Fibroblast of skin of back (primary cell): Measurements from ENCODE around the gene OBSCN.

Source experiments
- DNase-seq: peaks from one replicate; pipeline ENCODE4 v3.0.0-alpha.2; 2013

OBSCN gene

DNA sequence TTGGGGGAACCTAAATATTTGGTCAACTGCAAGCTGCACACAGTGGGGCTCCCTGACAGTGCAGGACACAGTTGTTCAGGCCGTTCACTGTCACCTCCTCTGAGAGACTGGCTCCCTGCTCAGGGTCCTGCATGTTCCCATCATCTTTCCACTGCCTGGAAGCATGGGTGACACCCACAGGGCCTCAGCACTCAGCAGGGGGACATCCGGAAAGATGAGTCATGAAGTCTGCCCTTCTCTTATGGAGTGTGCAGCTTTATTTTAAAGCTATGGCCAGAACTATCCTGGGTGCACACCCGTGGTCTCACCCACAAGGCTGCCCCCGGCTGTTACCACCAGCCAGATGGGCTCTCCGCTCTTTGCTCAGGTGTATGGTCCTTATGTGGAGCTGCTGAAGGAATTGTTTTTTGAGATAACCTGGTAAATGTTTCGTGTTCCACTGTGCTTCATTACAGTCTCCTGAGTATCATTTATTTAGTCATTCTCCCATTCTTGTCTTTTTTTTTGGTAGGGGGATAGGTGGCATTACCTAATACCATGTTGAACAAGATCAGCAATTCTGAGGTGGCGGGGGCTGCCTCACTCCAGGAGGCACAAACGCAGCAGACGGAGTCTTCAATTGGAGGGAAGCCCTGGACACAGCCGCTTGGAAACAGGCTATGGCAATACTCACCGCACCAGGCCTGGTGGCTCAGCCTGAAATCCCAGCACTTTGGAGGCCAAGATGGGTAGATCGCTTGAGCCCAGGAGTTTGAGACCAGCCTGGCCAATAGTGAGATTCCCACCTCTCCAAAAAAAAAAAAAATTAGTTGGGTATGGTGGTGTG lies 184.5 kb downstream of the OBSCN start:
- peak; percentile 69 for DNase-seq

DNA sequence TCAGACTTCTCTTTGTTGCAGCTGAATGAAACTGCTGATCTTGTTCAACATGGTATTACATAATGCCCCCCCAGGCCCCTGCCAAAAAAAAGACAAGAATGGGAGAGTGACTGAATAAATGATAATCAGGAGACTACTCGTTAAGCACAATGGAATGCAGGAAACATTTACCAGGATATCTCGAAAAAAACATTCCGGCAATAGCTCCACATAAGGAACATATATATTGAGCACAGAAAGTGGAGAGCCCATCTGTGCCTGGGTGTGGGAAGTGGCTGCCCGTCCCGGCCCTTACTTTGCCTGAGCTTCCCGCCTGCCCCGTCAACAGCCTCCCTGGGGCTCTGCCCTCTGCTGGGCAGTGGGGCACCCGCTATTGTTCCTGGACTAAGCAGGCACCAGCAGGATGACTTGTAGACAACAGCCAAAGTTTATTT lies 185.4 kb downstream of the OBSCN start:
- peak; percentile 84 for DNase-seq

GRCh38 chr1:228393811-228394570 lies 186.1 kb downstream of the OBSCN start:
- DNase-seq, result no peak

GRCh38 chr1:228394571-228395394 lies 186.9 kb downstream of the OBSCN start:
- no peak for DNase-seq

DNA sequence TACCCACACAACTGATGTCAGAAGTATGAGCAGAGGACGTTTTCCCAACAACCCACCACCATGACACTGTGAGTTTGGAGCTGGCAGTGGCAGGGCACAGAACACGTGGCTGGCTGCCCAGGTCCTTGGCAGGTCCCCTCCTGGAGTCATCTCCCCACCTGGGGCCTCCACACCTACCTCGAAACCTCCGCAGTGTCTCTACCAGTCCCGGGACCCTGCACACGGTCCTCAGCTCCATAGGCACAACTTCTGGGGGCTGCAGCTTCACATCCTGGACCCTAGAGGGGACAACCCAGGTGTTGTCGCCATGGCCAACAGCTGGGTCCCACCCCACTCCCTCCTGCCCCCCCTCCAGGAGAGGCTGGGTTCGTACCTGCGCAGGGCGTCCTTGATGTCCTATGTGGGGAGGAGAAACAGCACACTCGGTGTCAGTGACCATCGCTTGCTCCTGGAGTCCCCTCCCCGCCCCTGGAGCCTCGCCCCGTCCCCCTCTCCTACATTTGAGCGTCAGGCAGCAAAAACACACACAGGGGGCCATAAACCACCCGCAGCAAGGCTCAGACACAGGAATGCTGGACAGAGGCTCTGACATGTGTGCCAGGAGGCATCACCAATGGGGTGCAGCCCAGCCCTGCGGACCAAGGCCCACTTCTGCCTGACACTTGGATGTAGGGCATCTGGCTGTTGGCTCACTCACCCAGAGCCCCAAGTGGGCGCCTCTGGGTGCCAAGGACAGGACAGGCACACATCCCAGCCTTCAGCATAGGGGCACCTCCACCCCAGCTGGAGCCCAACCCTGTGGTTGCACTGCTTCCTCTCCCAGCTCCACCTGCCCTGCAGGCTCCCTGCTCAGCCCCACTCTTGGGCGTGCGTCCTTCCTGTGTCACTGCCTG lies 189.2 kb downstream of the OBSCN start:
- DNase-seq, result no peak

DNA sequence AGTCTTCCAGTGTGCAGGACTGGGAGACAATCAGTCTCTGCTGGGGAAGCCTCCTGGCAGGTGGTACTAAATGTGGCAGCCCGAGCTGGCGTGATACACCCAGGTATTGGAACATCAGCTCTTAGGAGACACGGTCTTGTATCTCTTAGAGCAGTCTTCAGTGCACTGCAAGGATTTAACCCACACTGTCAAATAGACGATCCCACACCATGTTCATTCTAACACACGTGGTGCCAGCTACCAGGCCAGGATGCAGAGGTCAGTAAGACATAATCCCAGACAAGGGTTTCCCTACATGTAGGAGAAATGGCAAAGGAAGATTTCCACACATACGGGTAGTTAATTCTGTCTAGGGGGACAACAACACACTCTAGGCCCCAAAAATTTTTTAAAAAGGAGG lies 190.1 kb downstream of the OBSCN start:
- no peak for DNase-seq

DNA sequence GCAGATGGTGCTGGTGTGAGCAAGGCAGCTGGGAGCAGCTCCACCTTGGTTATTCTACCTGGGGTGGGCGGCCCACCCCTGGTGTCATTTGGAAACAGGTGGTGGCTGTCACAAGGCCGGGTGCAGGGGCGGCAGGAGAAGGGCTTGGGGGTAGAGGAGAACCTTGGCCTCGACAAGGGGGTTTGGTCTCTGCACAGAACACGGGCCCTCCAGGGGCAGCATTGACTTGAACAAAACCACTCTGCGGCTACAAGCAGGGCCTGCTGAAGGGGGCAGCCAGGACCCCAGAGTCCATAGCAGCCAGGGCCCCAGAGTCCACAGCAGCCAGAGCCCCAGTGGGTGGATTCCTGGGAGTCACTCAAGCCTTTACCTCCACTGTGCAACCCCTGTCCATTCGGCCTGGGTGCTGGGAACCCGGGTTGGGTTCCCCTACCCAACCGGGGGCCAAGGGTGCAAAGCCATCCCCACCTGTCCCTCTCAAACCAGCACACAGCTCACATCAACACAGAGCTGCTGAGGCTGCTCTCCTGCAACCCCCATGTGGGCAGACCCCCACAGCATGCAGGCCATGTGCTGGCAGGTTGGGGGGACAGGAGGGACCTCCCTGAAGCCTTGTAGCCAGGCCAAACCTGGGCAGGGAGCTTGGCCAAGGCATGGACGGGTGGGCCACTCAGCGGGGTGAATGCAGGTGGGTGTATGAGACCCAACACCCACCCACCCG lies 191.1 kb downstream of the OBSCN start:
- no peak for DNase-seq

DNA sequence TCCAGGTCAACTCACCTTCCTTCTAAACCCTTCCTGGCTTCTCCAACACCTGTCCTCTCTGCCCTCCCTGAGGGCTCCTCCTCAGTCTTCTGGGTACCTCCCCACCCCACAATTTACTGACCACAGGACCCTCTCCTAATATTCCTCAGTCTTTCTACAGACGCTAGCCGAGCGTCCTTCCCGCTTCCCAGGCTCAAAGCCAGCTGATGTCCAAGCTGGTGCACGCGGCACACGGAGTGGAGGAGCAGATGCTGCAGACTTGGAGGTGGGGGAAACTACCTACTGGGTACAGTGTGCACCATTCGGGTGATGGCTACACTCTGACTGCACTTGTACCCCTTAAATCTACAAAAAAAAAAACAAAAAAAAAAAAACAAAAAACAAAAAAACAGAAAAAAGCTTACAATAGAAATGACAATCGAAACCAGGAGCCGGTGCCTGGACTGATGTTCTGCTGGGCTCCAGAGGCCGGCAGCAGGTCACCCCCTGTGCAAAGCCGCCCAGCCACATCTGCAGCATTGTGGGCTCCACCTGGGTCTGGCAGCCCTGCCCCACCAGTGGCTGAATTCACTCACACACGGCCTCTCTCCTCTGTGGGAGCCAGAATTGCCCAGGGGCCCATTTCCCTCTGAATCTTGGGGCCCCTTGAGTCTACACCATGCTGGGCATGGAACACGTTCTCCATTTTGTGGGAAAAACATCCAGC lies 191.8 kb downstream of the OBSCN start:
- no peak for DNase-seq

GRCh38 chr1:228400237-228400651 lies 192.4 kb downstream of the OBSCN start:
- no peak for DNase-seq

DNA sequence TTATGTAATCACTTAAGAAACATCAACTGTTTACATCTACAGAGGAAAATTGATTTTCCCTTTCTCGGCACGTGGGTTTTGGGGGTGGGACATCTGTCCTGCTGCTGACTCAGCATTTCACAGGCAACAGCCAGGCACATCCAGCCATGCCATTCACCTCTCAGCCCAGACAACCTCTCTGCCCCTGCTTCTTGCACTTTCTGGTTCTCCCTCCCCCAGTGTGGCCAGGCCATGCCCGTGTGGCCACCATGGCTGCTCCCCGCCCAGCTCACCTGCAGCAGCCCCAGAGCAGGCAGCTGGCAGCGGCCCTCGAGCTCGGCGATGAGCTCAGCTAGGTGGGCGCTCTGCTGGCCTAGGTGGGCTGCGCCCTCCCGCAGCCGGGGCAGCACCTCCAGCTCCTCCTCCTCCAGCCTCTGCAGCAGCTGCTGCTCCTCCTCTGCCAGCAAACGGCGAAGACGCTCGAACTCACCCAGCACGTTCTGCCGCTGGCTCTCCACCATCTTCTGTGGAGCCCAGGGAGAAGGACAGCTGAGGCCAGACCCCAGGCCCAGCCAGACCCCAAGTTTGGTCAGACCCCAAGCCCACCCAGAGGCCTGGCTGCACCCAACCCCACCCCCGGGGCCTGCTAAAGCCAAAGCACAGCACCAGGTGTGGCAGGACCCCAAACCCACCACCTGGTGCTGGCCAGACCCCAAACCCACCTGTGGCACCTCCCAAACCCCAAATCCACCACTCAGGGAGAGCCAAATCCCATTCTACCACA lies 193.0 kb downstream of the OBSCN start:
- no peak for DNase-seq

DNA sequence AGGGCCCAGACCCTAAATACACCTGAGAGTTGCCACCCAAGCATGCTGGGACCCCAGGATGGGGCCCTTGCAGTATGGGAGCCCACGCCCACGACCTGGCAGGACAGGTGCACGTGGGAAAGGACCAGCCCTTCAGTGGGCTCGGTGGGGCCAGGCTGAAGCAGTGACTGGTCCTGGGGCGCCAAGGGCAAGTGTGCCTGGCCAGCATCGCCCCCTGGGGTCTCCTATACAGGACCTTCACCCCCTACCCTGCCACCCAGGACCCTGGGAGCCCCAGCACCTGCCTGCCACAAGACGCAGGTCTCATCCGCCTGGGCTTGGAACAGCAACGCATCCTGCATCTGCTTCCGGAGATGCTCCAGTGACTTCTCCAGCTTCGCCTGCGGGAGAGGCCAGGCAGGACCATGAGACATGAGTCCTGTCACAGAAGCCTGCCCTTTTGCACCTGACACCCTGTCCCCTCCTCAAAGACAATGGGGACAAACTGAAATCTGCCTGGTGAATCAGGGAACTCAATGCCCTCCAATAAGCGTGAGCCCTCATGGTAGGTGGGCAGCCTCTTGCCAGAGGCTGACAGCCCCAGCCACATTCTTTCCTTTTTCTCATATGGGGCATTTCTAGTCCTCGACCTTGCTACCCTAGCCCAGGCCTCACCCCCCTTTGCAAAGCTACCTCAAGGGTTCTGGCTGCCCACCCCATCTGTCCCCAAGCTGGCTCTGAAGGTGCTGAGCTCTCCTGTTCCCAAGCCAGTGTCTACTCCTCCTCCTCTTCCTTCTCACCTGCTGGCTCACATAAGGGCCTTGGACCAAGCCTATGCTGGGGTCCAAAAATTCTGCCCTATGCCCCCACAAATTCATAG lies 194.2 kb downstream of the OBSCN start:
- DNase-seq, result no peak

GRCh38 chr1:228402641-228403025 lies 194.8 kb downstream of the OBSCN start:
- DNase-seq, result no peak

DNA sequence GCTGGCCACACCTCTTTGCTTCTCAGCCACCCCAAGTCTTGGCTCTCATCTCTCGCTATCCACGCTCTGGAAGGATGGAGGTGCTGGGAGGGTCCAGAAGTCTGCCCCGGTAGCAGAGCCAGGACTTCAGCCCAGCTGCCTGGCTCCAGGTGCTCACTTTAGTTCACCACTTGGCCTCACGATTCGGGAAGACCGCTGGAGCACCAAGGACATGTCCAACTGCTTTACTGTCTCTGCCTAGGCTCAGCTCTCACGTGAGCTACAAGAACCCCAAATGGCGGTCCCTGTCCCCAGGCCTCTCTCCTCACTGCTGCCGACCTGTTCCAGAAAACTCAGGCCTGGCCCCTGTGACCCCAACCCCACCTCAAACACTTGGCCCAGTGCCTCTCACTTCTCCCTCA lies 195.4 kb downstream of the OBSCN start:
- DNase-seq, result no peak

DNA sequence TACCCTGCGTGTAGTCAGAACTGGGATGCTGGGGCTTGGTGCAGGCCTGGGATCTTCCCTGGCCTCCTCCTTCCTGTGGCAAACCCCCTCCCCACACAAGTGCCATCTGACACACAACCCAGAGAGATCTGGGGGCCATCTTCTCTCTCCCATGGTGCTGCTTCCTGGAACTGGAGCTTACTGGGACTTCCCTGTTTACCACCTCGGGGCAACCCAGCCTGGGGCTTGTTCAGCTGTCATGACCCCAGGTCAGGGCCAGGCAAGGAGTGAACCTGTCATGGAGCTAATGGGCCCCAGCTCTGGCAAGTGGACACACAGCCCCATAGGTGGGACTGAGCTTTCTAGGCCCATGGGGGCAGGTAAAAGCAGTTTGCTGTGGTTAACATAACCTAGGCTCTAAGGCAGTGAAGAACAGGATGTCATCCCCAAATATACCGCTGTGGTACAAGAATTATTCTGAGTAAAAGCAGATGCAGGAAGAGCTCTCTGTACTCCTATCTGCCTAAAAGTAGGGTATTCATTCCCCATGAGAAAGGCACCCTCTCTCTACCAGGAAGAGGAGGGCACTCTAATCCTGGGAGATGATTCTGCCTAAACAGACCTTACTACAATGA lies 196.4 kb downstream of the OBSCN start:
- DNase-seq, result no peak

GRCh38 chr1:228405200-228405978 lies 197.5 kb downstream of the OBSCN start:
- no peak for DNase-seq

GRCh38 chr1:228405979-228406228 lies 198.1 kb downstream of the OBSCN start:
- DNase-seq, result no peak

DNA sequence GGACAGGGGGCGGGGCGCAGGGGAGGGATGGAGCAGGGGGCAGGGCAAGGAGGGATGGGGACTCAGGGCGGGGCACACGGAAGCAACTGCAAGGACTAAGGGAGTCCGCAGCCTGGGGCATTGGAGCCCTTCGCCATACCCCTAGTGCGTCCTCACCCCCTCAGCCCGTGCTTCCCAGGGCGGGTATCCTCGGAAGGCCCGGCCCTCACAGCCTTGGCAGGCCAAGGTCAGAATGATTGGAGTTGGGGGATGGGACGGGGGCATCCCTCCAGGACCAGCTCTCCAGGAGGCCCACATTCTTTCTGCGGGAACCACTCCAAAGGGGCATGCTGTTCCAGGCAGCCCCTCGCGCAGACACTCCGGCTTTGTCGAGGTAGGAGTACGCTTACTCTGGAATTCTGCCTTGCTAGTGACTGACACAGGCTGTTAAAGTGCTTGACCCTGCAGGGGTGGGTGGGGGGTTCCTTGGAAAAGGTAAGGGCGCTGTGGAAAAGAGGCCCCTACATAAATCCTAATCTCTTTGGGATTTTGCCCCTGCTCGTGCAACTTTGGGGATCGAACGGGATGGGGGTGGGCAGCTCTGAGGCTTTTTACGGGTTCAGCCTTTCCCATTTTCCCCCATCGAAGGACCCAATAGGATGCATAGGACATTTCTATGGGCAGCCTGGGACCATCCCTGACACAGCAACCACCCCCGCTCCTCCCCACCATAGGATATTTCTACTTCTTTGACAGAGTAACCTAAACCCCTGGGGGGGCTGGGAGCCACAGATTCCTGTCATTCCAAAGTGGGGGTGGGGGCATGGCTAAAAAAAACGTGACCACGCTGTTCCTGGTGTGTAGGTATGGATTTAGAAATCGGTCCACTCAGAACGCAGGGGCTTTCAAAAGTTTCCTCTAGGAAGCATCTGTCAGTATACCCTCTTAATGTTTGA lies 199.5 kb downstream of the OBSCN start:
- DNase-seq, result peak; percentile 53
